CD4-positive, alpha-beta T cell (primary cell): Measurements from ENCODE around the gene TCF12. TPM values are rescaled to one million over a fixed set of nuclear protein-coding genes. Genes with fewer than 3 reads are reported as not detected.

Experiments used
- ATAC-seq: fragments of 200-7000 bp; cut with Tn5 transposase; one replicate; pipeline ENCODE4 v1.10.0; 2022; ENCODE audit warnings: mild to moderate bottlenecking; ENCODE audit not compliant: poor library complexity
- CTCF ChIA-PET: fragments of 350-600 bp; sonication (Branson Sonifier 250); formaldehyde crosslinking; loops from one replicate; lab custom pipeline; 2021; ENCODE audit warnings: antibody characterized with exemption, inconsistent platforms; lab: Charles Lee
- POLR2A ChIA-PET: fragments of 350-600 bp; sonication (Branson Sonifier 250); formaldehyde crosslinking; loops from one replicate; lab custom pipeline; 2021; ENCODE audit warnings: antibody characterized with exemption, inconsistent platforms; lab: Charles Lee
- DNase-seq, 14 experiments: peaks; one replicate each; pipeline ENCODE4 v3.0.0-alpha.2; 2013 to 2020; ENCODE audit warnings: mixed read lengths in 2 of 14
- H3K27ac ChIP-seq, 2 donors: one replicate each; pipeline versions ENCODE4 v1.5.1 to v1.7.0; 2013; ENCODE audit warnings: low read length in 2 of 2, low read depth in 1 of 2, mild to moderate bottlenecking in 1 of 2
- H3K27me3 ChIP-seq, 2 experiments: 1 replicate in 1 of 2; 2 replicates in 1 of 2; pipeline versions ENCODE4 v1.6.1 to v1.7.0; 2013; ENCODE audit warnings: low read length in 2 of 2, control low read depth in 1 of 2, mild to moderate bottlenecking in 1 of 2, moderate library complexity in 1 of 2; ENCODE audit not compliant: insufficient read depth in 2 of 2, control insufficient read depth in 1 of 2
- H3K36me3 ChIP-seq: one replicate; pipeline ENCODE4 v1.6.1; 2013; ENCODE audit warnings: low read length, control low read depth; ENCODE audit not compliant: insufficient read depth
- H3K4me1 ChIP-seq: one replicate; pipeline ENCODE4 v1.6.1; 2013; ENCODE audit warnings: low read length, control low read depth; ENCODE audit not compliant: insufficient read depth
- H3K4me3 ChIP-seq: one replicate; pipeline ENCODE4 v1.5.1; 2013; ENCODE audit warnings: mild to moderate bottlenecking, low read length, moderate library complexity
- H3K9me3 ChIP-seq, 2 experiments: 1 replicate in 1 of 2; 2 replicates in 1 of 2; pipeline versions ENCODE4 v1.6.1 to v1.7.0; 2013; ENCODE audit warnings: low read length in 2 of 2, mild to moderate bottlenecking in 2 of 2, control low read depth in 1 of 2, moderate library complexity in 1 of 2; ENCODE audit not compliant: control insufficient read depth in 1 of 2, insufficient read depth in 1 of 2
- H3K27ac Mint-ChIP-seq: one replicate; pipeline ENCODE4 v1.8.0; 2020; ENCODE audit warnings: mixed read lengths
- H3K27me3 Mint-ChIP-seq: one replicate; pipeline ENCODE4 v1.8.0; 2021; ENCODE audit warnings: mixed read lengths
- H3K36me3 Mint-ChIP-seq: one replicate; pipeline ENCODE4 v1.8.0; 2021; ENCODE audit warnings: low read depth, mixed read lengths
- H3K4me1 Mint-ChIP-seq: one replicate; pipeline ENCODE4 v1.8.0; 2021; ENCODE audit warnings: low read depth, mixed read lengths
- H3K4me3 Mint-ChIP-seq: one replicate; pipeline ENCODE4 v1.8.0; 2020; ENCODE audit warnings: mild to moderate bottlenecking, mixed read lengths
- H3K9me3 Mint-ChIP-seq: one replicate; pipeline ENCODE4 v1.8.0; 2020; ENCODE audit warnings: mixed read lengths
- CTCF ChIP-seq: fragments of 200-600 bp; IDR thresholded peaks from one replicate; pipeline ENCODE4 v1.8.0; 2022; ENCODE audit warnings: antibody characterized with exemption, mild to moderate bottlenecking
- intact Hi-C, 2 experiments: fragments of 100-400 bp; cut with DNase I in 1 of 2; cut with micrococcal nuclease in 1 of 2; formaldehyde crosslinking; loops; one replicate each; pipeline versions ENCODE4 v1.15.1 to v1.9.0; 2023 to 2025; cut with DNase I, micrococcal nuclease
- total RNA-seq, 174 experiments: library from RNA in 2 of 174; stranded (reverse) in 2 of 174; gene quantifications; one replicate each; pipeline ENCODE4 v1.2.3 and lab custom pipeline; 2021 to 2026

TCF12 gene
- total RNA-seq, 2 experiments from 2014 or later: 54.0 TPM

DNA sequence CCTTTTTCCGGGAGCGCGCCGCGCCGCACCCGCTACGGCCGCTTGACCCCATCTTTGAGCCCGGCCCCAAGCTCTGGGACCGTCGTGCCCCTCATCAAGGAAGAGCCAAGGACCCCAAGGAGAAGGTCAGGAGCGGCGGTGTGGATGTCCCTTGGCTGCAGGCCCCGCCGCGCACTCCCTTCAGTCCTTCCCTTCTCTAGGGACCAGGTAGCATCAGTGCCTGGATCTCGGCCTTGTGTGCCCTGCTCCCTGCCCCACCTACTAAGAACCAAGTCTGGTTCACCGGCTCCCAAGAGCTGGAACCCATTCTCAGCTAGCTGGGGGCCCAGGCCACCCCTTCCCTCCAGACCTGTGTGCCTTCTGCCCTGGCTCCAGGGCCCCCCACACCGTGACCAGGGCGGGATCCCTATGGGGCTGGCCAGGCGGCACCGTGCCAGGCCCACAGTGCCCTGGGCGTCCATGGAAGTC, 388.5 kb downstream of the TCF12 start:
- ChIA-PET CTCF (interaction anchor here (0.8 to 2.0 kb wide), 7 partner anchors 10 to 816 kb away, joined by 3 to 13 read pairs (median 5); no protein-coding TSS in a partner anchor), POLR2A (no interaction called here)
- H3K4me3 ChIP-seq: no peak overlapping the region
- DNase-seq (no peak), ATAC-seq (no peak)
- no peak overlapping the region for H3K27ac ChIP-seq
- Mint-ChIP-seq H3K4me1 (no peaks in the 10 kb centered on the region), H3K9me3 (no peaks in the 10 kb centered on the region), H3K27me3 (no peaks in the 10 kb centered on the region), H3K27ac (no peak overlapping the region), H3K36me3 (no peaks in the 10 kb centered on the region), H3K4me3 (no peak overlapping the region)
- H3K4me1 ChIP-seq: peaks cover 11% of the 10 kb centered on the region
- no peaks in the 10 kb centered on the region for H3K36me3 ChIP-seq
- H3K27me3 ChIP-seq: no peaks in the 10 kb centered on the region
- H3K9me3 ChIP-seq: no peaks in the 10 kb centered on the region
- intact Hi-C loops: loop anchor here (1.0 to 10.0 kb wide), 7 partner anchors 160 to 816 kb away; partner anchors contain the start of gene TCF12 (in 2 of the 2)
- peak; percentile 26 for TF ChIP-seq CTCF

GRCh38 chr15:57307527-57308169, 389.2 kb downstream of the TCF12 start:
- intact Hi-C loops: loop anchor here (2.0 to 10.0 kb wide), 4 partner anchors 161 to 487 kb away; partner anchors contain the start of gene TCF12 (in 2 of the 2)
- H3K9me3 ChIP-seq: no peaks in the 10 kb centered on the region
- Mint-ChIP-seq H3K9me3 (no peaks in the 10 kb centered on the region), H3K4me3 (no peak overlapping the region), H3K36me3 (no peaks in the 10 kb centered on the region), H3K27me3 (no peaks in the 10 kb centered on the region), H3K4me1 (no peaks in the 10 kb centered on the region), H3K27ac (no peak overlapping the region)
- H3K4me3 ChIP-seq: no peak overlapping the region
- ATAC-seq (no peak), DNase-seq (no peak)
- no peak for TF ChIP-seq CTCF
- no peaks in the 10 kb centered on the region for H3K27me3 ChIP-seq
- no peaks in the 10 kb centered on the region for H3K36me3 ChIP-seq
- H3K4me1 ChIP-seq: peaks cover 11% of the 10 kb centered on the region
- ChIA-PET POLR2A (no interaction called here), CTCF (interaction anchor here (1.7 to 2.0 kb wide), 2 partner anchors 486 to 811 kb away, joined by 5 to 13 read pairs; no protein-coding TSS in a partner anchor)
- H3K27ac ChIP-seq: no peak overlapping the region

- DNase-seq (no peak), ATAC-seq (no peak)
- TF ChIP-seq CTCF: no peak
- ChIA-PET CTCF (no interaction called here), POLR2A (no interaction called here)
- Histone ChIP-seq H3K27me3 (no peaks in the 10 kb centered on the region), H3K4me3 (no peak overlapping the region), H3K36me3 (no peaks in the 10 kb centered on the region), H3K27ac (no peak overlapping the region), H3K9me3 (no peaks in the 10 kb centered on the region), H3K4me1 (peaks cover 11% of the 10 kb centered on the region)
- intact Hi-C loops: loop anchor here (5.0 to 10.0 kb wide), 2 partner anchors 391 to 393 kb away; partner anchors contain the start of gene TCF12 (in 2 of the 2)
- no peaks in the 10 kb centered on the region for H3K4me1 Mint-ChIP-seq
- H3K27me3 Mint-ChIP-seq: no peaks in the 10 kb centered on the region
- H3K9me3 Mint-ChIP-seq: no peaks in the 10 kb centered on the region
- H3K36me3 Mint-ChIP-seq: no peaks in the 10 kb centered on the region
- no peak overlapping the region for H3K4me3 Mint-ChIP-seq
- no peak overlapping the region for H3K27ac Mint-ChIP-seq
These were observed 389.7 kb downstream of the TCF12 start for GRCh38 chr15:57308170-57308545.
